K562 (cell line): ENCODE measurements around the gene WIPF2. TPM values are rescaled to one million over a fixed set of nuclear protein-coding genes. Genes with fewer than 3 reads are reported as not detected.

ENCODE experiments used
- ATAC-seq: fragments of 200-7000 bp; cut with Tn5 transposase; 3 replicates; pipeline ENCODE4 v1.9.1; 2020; ENCODE audit warnings: moderate library complexity
- BruUV-seq: library from RNA; stranded (reverse); fragments of 400-500 nt; replicated peaks from 2 replicates; lab custom pipeline; 2021; lab: Mats Ljungman, UMichigan
- CTCF ChIA-PET: fragments of 300-600 bp; formaldehyde crosslinking; extraction: SDS; loops from one replicate; lab custom pipeline; 2021; ENCODE audit warnings: low intra/inter-chr PET ratio; lab: Yijun Ruan, JAX
- POLR2A ChIA-PET: fragments of 300-600, 350-650 bp; sonication (Branson Sonifier 250); formaldehyde crosslinking; extraction: SDS; loops from one replicate; lab custom pipeline; 2021; ENCODE audit warnings: antibody characterized with exemption, inconsistent platforms; lab: Yijun Ruan, JAX
- DNase-seq, 4 experiments: peaks; one replicate each; pipeline versions ENCODE4 v3.0.0 to v3.0.0-alpha.2; 2011 to 2018; ENCODE audit warnings: low spot score in 3 of 4, mixed read lengths in 3 of 4; ENCODE audit errors: extremely low read depth in 1 of 4
- FAIRE-seq: peaks from 2 replicates; lab custom pipeline; 2011; peaks lifted over from hg19 to GRCh38; lab: Jason Lieb, UNC
- H2AFZ ChIP-seq: 2 replicates; pipeline ENCODE4 v1.6.0; 2011; ENCODE audit warnings: low read depth, low read length, control low read depth, inconsistent platforms
- H3K27ac ChIP-seq: fragments of 200-600 bp; 3 replicates; pipeline ENCODE4 v1.8.0; 2011; ENCODE audit warnings: low read depth, mild to moderate bottlenecking, control low read depth, inconsistent platforms, low read length, moderate library complexity, mixed read lengths; ENCODE audit errors: extremely low read depth
- H3K27me3 ChIP-seq, 2 experiments: fragments of 300-600 bp in 1 of 2; 2 replicates in 1 of 2; 3 replicates in 1 of 2; pipeline versions ENCODE4 v1.6.0 to v1.8.0; 2011; ENCODE audit warnings: inconsistent platforms in 2 of 2, low read length in 2 of 2, mild to moderate bottlenecking in 1 of 2, mixed read lengths in 1 of 2, moderate library complexity in 1 of 2; ENCODE audit not compliant: control insufficient read depth in 2 of 2, insufficient read depth in 2 of 2
- H3K36me3 ChIP-seq: fragments of 300-600 bp; 3 replicates; pipeline ENCODE4 v1.8.0; 2011; ENCODE audit warnings: mild to moderate bottlenecking, low read length, inconsistent platforms; ENCODE audit not compliant: control insufficient read depth, insufficient read depth
- H3K4me1 ChIP-seq, 2 experiments: fragments of 200-600 bp in 1 of 2; replicated peaks in 1 of 2; 2 replicates in 1 of 2; 3 replicates in 1 of 2; pipeline versions ENCODE4 v1.5.1 to v1.8.0; 2011; ENCODE audit warnings: inconsistent platforms in 2 of 2, low read length in 2 of 2, mild to moderate bottlenecking in 1 of 2, mixed read lengths in 1 of 2, moderate library complexity in 1 of 2; ENCODE audit not compliant: control insufficient read depth in 2 of 2, insufficient read depth in 2 of 2
- H3K4me2 ChIP-seq: 2 replicates; pipeline ENCODE4 v1.6.1; 2011; ENCODE audit warnings: low read length, control low read depth, inconsistent platforms, mixed read lengths; ENCODE audit not compliant: insufficient read depth
- H3K4me3 ChIP-seq: fragments of 200-600 bp; sonication (generic), shearing (Covaris generic); 2 replicates; pipeline ENCODE4 v1.5.1; 2016; ENCODE audit warnings: control low read depth, inconsistent platforms
- H3K79me2 ChIP-seq: fragments of 200-600 bp; 3 replicates; pipeline ENCODE4 v1.8.0; 2011; ENCODE audit warnings: low read length, inconsistent platforms; ENCODE audit not compliant: control insufficient read depth, insufficient read depth
- H3K9ac ChIP-seq, 2 experiments: 2 replicates each; pipeline versions ENCODE4 v1.6.0 to v1.6.1; 2011; ENCODE audit warnings: low read depth in 2 of 2, low read length in 2 of 2, control low read depth in 1 of 2, inconsistent platforms in 1 of 2, mild to moderate bottlenecking in 1 of 2, mixed read lengths in 1 of 2; ENCODE audit not compliant: insufficient read depth in 1 of 2
- H3K9me1 ChIP-seq: one replicate; pipeline ENCODE4 v1.6.0; 2011; ENCODE audit warnings: inconsistent platforms, mild to moderate bottlenecking, low read length, moderate library complexity; ENCODE audit not compliant: control insufficient read depth, insufficient read depth
- H3K9me3 ChIP-seq: replicated peaks from 2 replicates; pipeline ENCODE4 v1.5.1; 2011; ENCODE audit warnings: low read depth, low read length, inconsistent platforms; ENCODE audit not compliant: control insufficient read depth, insufficient read depth
- H4K20me1 ChIP-seq: replicated peaks from 2 replicates; pipeline ENCODE4 v1.6.1; 2011; ENCODE audit warnings: low read length, inconsistent platforms, mixed read lengths; ENCODE audit not compliant: control insufficient read depth, insufficient read depth
- EP300 ChIP-seq: IDR thresholded peaks from 2 replicates; pipeline ENCODE4 v1.6.1; 2012; ENCODE audit warnings: low read length, improper control_type of control experiment
- ETV5 ChIP-seq: sonication (generic); formaldehyde crosslinking; IDR thresholded peaks from 2 replicates; pipeline ENCODE4 v1.4.0; 2020; ENCODE audit warnings: low read depth, mild to moderate bottlenecking, missing genetic modification reagents
- FOSL1 ChIP-seq: fragments of 200-800 bp; sonication (Bioruptor generic); conservative IDR thresholded peaks from 2 replicates; pipeline ENCODE4 v1.6.1; 2016; ENCODE audit warnings: missing genetic modification characterization, missing compliant biosample characterization
- KLF1 ChIP-seq: fragments of 450-650 bp; IDR thresholded peaks from 2 replicates; pipeline ENCODE4 v1.6.1; 2016; ENCODE audit warnings: missing genetic modification characterization, missing compliant biosample characterization
- KLF13 ChIP-seq: fragments of 450-650 bp; IDR thresholded peaks from 2 replicates; pipeline ENCODE4 v1.6.1; 2016; ENCODE audit warnings: missing genetic modification characterization, low read depth, mild to moderate bottlenecking, missing compliant biosample characterization, moderate library complexity, borderline replicate concordance
- NFRKB ChIP-seq: fragments of 450-650 bp; IDR thresholded peaks from 2 replicates; pipeline ENCODE4 v1.6.1; 2016; ENCODE audit warnings: low read depth
- NFXL1 ChIP-seq: fragments of 450-650 bp; formaldehyde crosslinking; IDR thresholded peaks from 2 replicates; pipeline ENCODE4 v1.4.0; 2021; ENCODE audit warnings: mild to moderate bottlenecking
- PCBP1 ChIP-seq: fragments of 200-400 bp; formaldehyde crosslinking; IDR thresholded peaks from 2 replicates; pipeline ENCODE4 v1.6.1; 2018; ENCODE audit warnings: mild to moderate bottlenecking, low read depth, low read length; ENCODE audit not compliant: poor library complexity, severe bottlenecking
- PHF21A ChIP-seq: fragments of 450-650 bp; IDR thresholded peaks from 2 replicates; pipeline ENCODE4 v1.6.1; 2017; ENCODE audit warnings: low read depth, borderline replicate concordance
- PTBP1 ChIP-seq: fragments of 200-400 bp; formaldehyde crosslinking; IDR thresholded peaks from 2 replicates; pipeline ENCODE4 v1.6.1; 2017; ENCODE audit warnings: low read depth, low read length
- RAD21 ChIP-seq, 2 experiments: fragments of 250-450 bp in 1 of 2; fragments of 450-650 bp in 1 of 2; sonication (Bioruptor Pico) in 1 of 2; formaldehyde crosslinking in 1 of 2; IDR thresholded peaks in 1 of 2; conservative IDR thresholded peaks in 1 of 2; 2 replicates each; pipeline versions ENCODE4 v1.4.0 to v1.8.0; 2020 to 2022; ENCODE audit warnings: mild to moderate bottlenecking in 2 of 2, moderate library complexity in 1 of 2
- RBM14 ChIP-seq: fragments of 200-400 bp; formaldehyde crosslinking; IDR thresholded peaks from 2 replicates; pipeline ENCODE4 v1.6.1; 2018; ENCODE audit warnings: low read depth, mild to moderate bottlenecking, low read length, moderate library complexity, borderline replicate concordance; ENCODE audit not compliant: insufficient read depth
- TEAD1 ChIP-seq, 2 experiments: fragments of 450-650 bp in 1 of 2; sonication (generic) in 1 of 2; formaldehyde crosslinking; IDR thresholded peaks; 2 replicates each; pipeline versions ENCODE4 v1.4.0 to v1.8.0; 2020 to 2022; ENCODE audit warnings: mild to moderate bottlenecking in 2 of 2, missing genetic modification reagents in 1 of 2
- ZNF232 ChIP-seq: sonication (generic); formaldehyde crosslinking; IDR thresholded peaks from 2 replicates; pipeline ENCODE4 v1.8.0; 2022; ENCODE audit warnings: mild to moderate bottlenecking, missing genetic modification reagents
- ZNF507 ChIP-seq: conservative IDR thresholded peaks from 2 replicates; pipeline ENCODE4 v1.6.1; 2017; ENCODE audit warnings: missing genetic modification characterization, missing compliant biosample characterization
- ZNF589 ChIP-seq: fragments of 200-800 bp; sonication (Bioruptor generic); IDR thresholded peaks from 2 replicates; pipeline ENCODE4 v1.6.1; 2016; ENCODE audit warnings: low read depth, missing genetic modification characterization, missing compliant biosample characterization
- ZNF592 ChIP-seq: fragments of 450-650 bp; IDR thresholded peaks from 2 replicates; pipeline ENCODE4 v1.6.1; 2017; ENCODE audit warnings: antibody characterized with exemption, mild to moderate bottlenecking
- WGBS: fragments of 100-300 bp; shearing (Covaris generic); methylation state at CpG from one replicate; pipeline ENCODE4 v1.1.6; 2016; ENCODE audit warnings: low coverage, mixed read lengths; ENCODE audit not compliant: insufficient coverage; ENCODE audit errors: missing lambda C conversion rate; 5-methylcytosine and 5-hydroxymethylcytosine counted together
- in situ Hi-C: fragments of 300-500 bp; cut with MboI; formaldehyde crosslinking; loops from 4 replicates; pipeline ENCODE4 v1.15.0; 2018; ENCODE audit warnings: inconsistent platforms, mixed read lengths
- intact Hi-C: fragments of 100-400 bp; cut with micrococcal nuclease; formaldehyde crosslinking; loops from 2 replicates; pipeline ENCODE4 v1.14.2; 2022
- polyA plus RNA-seq, 8 experiments: library from polyadenylated mRNA; depleted of rRNA in 4 of 8; stranded (reverse) in 5 of 8; unstranded in 3 of 8; fragments of >200 nt; fragmentation: Nextera tagmentation in 2 of 8; fragmentation: Illumina TruSeq in 1 of 8; extraction: Ambion mirVana in 2 of 8; extraction: Trizol in 1 of 8; gene quantifications; 2 replicates each; pipeline versions ENCODE4 v1.2.1 to v1.2.3, GENCODE V29; 2011 to 2014; ENCODE audit warnings: inconsistent platforms in 1 of 8, missing spikeins in 1 of 8
- total RNA-seq, 7 experiments: library from RNA; depleted of rRNA in 6 of 7; stranded (reverse); fragments of >200 nt in 6 of 7; fragmentation: Illumina TruSeq in 2 of 7; extraction: Trizol in 2 of 7; gene quantifications; 2 replicates each; pipeline versions ENCODE4 v1.2.1 to v1.2.3, GENCODE V29; 2011 to 2021; ENCODE audit warnings: low replicate concordance in 1 of 7
- TF ChIP-seq, protein P1 (sequence below): fragments of 450-650 bp; IDR thresholded peaks from 2 replicates; pipeline ENCODE4 v1.6.1; 2014; ENCODE audit warnings: low read depth, mild to moderate bottlenecking, moderate library complexity, borderline replicate concordance

Gene WIPF2
- total and polyA plus RNA-seq, 9 of the 15 experiments (the other 6 are each of a cell fraction or from before 2014, with no cell fraction given) = 3.6 to 15.0 (median 5.3) TPM

DNA sequence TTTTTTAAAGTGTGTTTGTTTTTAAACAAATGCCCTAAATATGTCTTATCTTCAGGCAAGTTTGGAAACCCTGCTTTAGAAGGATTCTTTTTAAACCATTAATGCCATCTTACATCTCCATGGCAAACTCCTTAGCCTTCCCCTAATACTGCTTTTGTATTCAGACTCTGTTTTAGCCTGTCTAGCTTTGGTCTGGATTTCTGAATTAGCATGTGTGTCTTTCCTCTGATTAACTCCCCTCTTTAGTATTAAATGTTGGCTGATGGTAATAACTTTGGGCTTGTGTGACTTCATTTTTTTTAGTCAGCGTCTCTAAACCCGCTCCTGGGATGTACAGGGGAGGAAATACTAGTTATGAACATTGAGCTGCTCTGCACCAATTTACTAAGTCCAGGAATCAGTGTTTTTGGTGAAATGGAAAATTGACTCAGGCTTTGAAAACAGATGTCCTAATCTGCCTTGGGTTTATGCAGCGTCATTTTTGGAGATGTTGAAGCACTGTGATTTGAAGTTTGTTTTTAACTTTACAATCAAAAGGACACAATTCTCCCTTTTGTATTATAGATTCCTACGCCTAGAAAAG lies 22.2 kb downstream of the WIPF2 start:
- POLR2A ChIA-PET = interaction anchor here (3.2 kb wide), 1 partner anchor 9 kb away, joined by 16 read pairs; no protein-coding TSS in a partner anchor
- H3K9me3 ChIP-seq = no peaks in the 10 kb centered on the region
- H3K27me3 ChIP-seq = no peaks in the 10 kb centered on the region
- in situ Hi-C loops = no loop called here
- H4K20me1 ChIP-seq = 0 out of 2 replicates have a peak, but pooled peaks cover 2% of the 10 kb centered on the region
- no peak overlapping the region for H3K27ac ChIP-seq
- DNase-seq (no peak), ATAC-seq (no peak), FAIRE-seq (peak; percentile 49)
- peaks cover 30% of the 10 kb centered on the region for H3K79me2 ChIP-seq
- no peak overlapping the region for H3K4me2 ChIP-seq
- CTCF ChIA-PET = no interaction called here
- intact Hi-C loops = no loop called here
- 58% methylated on average over 4 of the region's 4 CpGs for WGBS
- no peak overlapping the region for H2AFZ ChIP-seq
- no peaks in the 10 kb centered on the region; a peak in 1 of 5 replicates for H3K4me1 ChIP-seq
- no TSS peak for BruUV-seq
- H3K9ac ChIP-seq = no peak overlapping the region
- no peaks in the 10 kb centered on the region for H3K36me3 ChIP-seq
- H3K4me3 ChIP-seq = no peak overlapping the region
- no peaks in the 10 kb centered on the region for H3K9me1 ChIP-seq
- no peak for TF ChIP-seq NFXL1
- TF ChIP-seq RBM14 = no peak
- no peak for TF ChIP-seq PHF21A
- TF ChIP-seq, protein P1, sequence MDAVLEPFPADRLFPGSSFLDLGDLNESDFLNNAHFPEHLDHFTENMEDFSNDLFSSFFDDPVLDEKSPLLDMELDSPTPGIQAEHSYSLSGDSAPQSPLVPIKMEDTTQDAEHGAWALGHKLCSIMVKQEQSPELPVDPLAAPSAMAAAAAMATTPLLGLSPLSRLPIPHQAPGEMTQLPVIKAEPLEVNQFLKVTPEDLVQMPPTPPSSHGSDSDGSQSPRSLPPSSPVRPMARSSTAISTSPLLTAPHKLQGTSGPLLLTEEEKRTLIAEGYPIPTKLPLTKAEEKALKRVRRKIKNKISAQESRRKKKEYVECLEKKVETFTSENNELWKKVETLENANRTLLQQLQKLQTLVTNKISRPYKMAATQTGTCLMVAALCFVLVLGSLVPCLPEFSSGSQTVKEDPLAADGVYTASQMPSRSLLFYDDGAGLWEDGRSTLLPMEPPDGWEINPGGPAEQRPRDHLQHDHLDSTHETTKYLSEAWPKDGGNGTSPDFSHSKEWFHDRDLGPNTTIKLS = no peak
- no peak for TF ChIP-seq RAD21 (CRISPR knock-in tag; conservative IDR thresholded peaks at IDR 0.05 in 1 of 2, IDR thresholded peaks at IDR 0.05 in 1 of 2)
- no peak for TF ChIP-seq NFRKB
- TF ChIP-seq PCBP1 = no peak
- no peak for TF ChIP-seq ZNF507 (tag)
- TF ChIP-seq FOSL1 = no peak
- no peak for TF ChIP-seq EP300
- TF ChIP-seq ZNF232 (CRISPR knock-in tag) = no peak
- no peak for TF ChIP-seq ETV5 (CRISPR knock-in tag)
- TF ChIP-seq TEAD1 (CRISPR knock-in tag; IDR thresholded peaks at IDR 0.05) = no peak
- no peak for TF ChIP-seq PTBP1
- no peak for TF ChIP-seq ZNF589
- TF ChIP-seq KLF13 = no peak
- TF ChIP-seq KLF1 = no peak
- no peak for TF ChIP-seq ZNF592
